A673 (cell line): ENCODE results near the gene MYPOP. TPM values are rescaled to one million over a fixed set of nuclear protein-coding genes. Genes with fewer than 3 reads are reported as not detected.

Experiments used
- BruUV-seq: library from RNA; stranded (reverse); fragments of 400-500 nt; replicated peaks from 2 replicates; lab custom pipeline; 2021; lab: Mats Ljungman, UMichigan
- CTCF ChIA-PET: fragments of 300-600 bp; sonication (Branson Sonifier 250); formaldehyde crosslinking; loops from one replicate; lab custom pipeline; 2022; ENCODE audit warnings: antibody characterized with exemption; lab: Charles Lee
- POLR2A ChIA-PET: fragments of 300-600 bp; sonication (Branson Sonifier 250); formaldehyde crosslinking; loops from one replicate; lab custom pipeline; 2022; ENCODE audit warnings: antibody characterized with exemption; ENCODE audit not compliant: low non-redundant PET; lab: Charles Lee
- DNase-seq: peaks from one replicate; pipeline ENCODE4 v3.0.0-alpha.2; 2015; ENCODE audit warnings: low spot score
- H3K27ac ChIP-seq: fragments of 200-600 bp; sonication (generic); 2 replicates; pipeline ENCODE4 v1.5.1; 2016; ENCODE audit warnings: mixed run types, low read depth, mild to moderate bottlenecking, mixed read lengths, antibody characterized with exemption, low read length; ENCODE audit not compliant: poor library complexity, severe bottlenecking
- H3K27me3 ChIP-seq: fragments of 200-600 bp; sonication (generic); replicated peaks from 2 replicates; pipeline ENCODE4 v1.6.1; 2017; ENCODE audit warnings: mixed run types, low read depth, mild to moderate bottlenecking, mixed read lengths, antibody characterized with exemption, low read length; ENCODE audit not compliant: insufficient read depth, poor library complexity
- H3K36me3 ChIP-seq: fragments of 200-600 bp; sonication (generic); 2 replicates; pipeline ENCODE4 v1.6.1; 2016; ENCODE audit warnings: mixed run types, mild to moderate bottlenecking, mixed read lengths, antibody characterized with exemption, low read length; ENCODE audit not compliant: insufficient read depth, poor library complexity, severe bottlenecking
- H3K4me1 ChIP-seq: fragments of 200-600 bp; sonication (generic); 2 replicates; pipeline ENCODE4 v1.6.1; 2017; ENCODE audit warnings: mixed run types, mild to moderate bottlenecking, mixed read lengths, antibody characterized with exemption, low read length; ENCODE audit not compliant: insufficient read depth, poor library complexity, severe bottlenecking
- H3K4me3 ChIP-seq: fragments of 200-600 bp; sonication (generic); 2 replicates; pipeline ENCODE4 v1.5.1; 2016; ENCODE audit warnings: low read depth, mixed run types, mild to moderate bottlenecking, mixed read lengths, low read length; ENCODE audit not compliant: poor library complexity, severe bottlenecking
- H3K9me3 ChIP-seq: fragments of 200-600 bp; sonication (generic); 2 replicates; pipeline ENCODE4 v1.6.1; 2016; ENCODE audit warnings: mixed run types, low read depth, mild to moderate bottlenecking, mixed read lengths, antibody characterized with exemption, low read length; ENCODE audit not compliant: poor library complexity, severe bottlenecking
- CTCF ChIP-seq: fragments of 300-800, 200-600 bp; sonication (generic); conservative IDR thresholded peaks from 2 replicates; pipeline ENCODE4 v1.5.1; 2017; ENCODE audit warnings: low read depth, mild to moderate bottlenecking, antibody characterized with exemption, low read length, moderate library complexity, mixed read lengths
- EZH2 ChIP-seq: fragments of 200-600 bp; sonication (generic); IDR thresholded peaks from 2 replicates; pipeline ENCODE4 v1.6.1; 2017; ENCODE audit warnings: borderline replicate concordance, low read depth, mild to moderate bottlenecking, mixed read lengths, antibody characterized with exemption, low read length; ENCODE audit not compliant: poor library complexity, severe bottlenecking
- intact Hi-C: fragments of 100-400 bp; cut with micrococcal nuclease; formaldehyde crosslinking; loops from one replicate; pipeline ENCODE4 v1.10.0; 2022; ENCODE audit not compliant: unreplicated experiment
- total RNA-seq: library from RNA; stranded (reverse); gene quantifications from 2 replicates; pipeline ENCODE4 v1.2.3, GENCODE V29; 2021

Gene MYPOP
- total RNA-seq, 1 experiment from 2014 or later: 13.5 TPM

- no peaks in the 10 kb centered on the region for H3K9me3 ChIP-seq
- DNase-seq: no peak
- H3K4me1 ChIP-seq: peaks cover 6% of the 10 kb centered on the region
- POLR2A ChIA-PET: no interaction called here
- no peak overlapping the region for H3K27ac ChIP-seq
- H3K27me3 ChIP-seq: peaks cover 41% of the 10 kb centered on the region
- H3K4me3 ChIP-seq: no peak overlapping the region
- CTCF ChIA-PET: interaction anchor here (0.6 kb wide), 1 partner anchor 386 kb away, joined by 3 read pairs; no protein-coding TSS in a partner anchor
- no peak for TF ChIP-seq EZH2
- no peak for TF ChIP-seq CTCF
- H3K36me3 ChIP-seq: no peaks in the 10 kb centered on the region
- BruUV-seq: no TSS peak
- intact Hi-C loops: no loop called here
These were observed 35.8 kb downstream of the MYPOP start for GRCh38 chr19:45866400-45867176.

GRCh38 chr19:45865269-45865948 lies 37.0 kb downstream of the MYPOP start:
- no peak for DNase-seq
- H3K36me3 ChIP-seq: no peaks in the 10 kb centered on the region
- intact Hi-C loops: no loop called here
- H3K9me3 ChIP-seq: no peaks in the 10 kb centered on the region
- ChIA-PET CTCF (no interaction called here), POLR2A (no interaction called here)
- TF ChIP-seq CTCF (no peak), EZH2 (no peak)
- no peak overlapping the region for H3K4me3 ChIP-seq
- peaks cover 6% of the 10 kb centered on the region for H3K4me1 ChIP-seq
- no TSS peak for BruUV-seq
- H3K27ac ChIP-seq: no peak overlapping the region
- H3K27me3 ChIP-seq: peaks cover 41% of the 10 kb centered on the region

- Histone ChIP-seq H3K4me1 (peaks cover 6% of the 10 kb centered on the region), H3K27me3 (peaks cover 41% of the 10 kb centered on the region), H3K9me3 (no peaks in the 10 kb centered on the region), H3K4me3 (peak overlapping the region; percentile 67), H3K27ac (no peak overlapping the region), H3K36me3 (peaks cover 4% of the 10 kb centered on the region)
- TF ChIP-seq CTCF (no peak), EZH2 (no peak)
- intact Hi-C loops: no loop called here
- CTCF ChIA-PET: interaction anchor here (0.6 kb wide), 1 partner anchor 530 kb away, joined by 13 read pairs; no protein-coding TSS in a partner anchor
- BruUV-seq: no TSS peak
- POLR2A ChIA-PET: no interaction called here
- no peak for DNase-seq
These were observed 37.8 kb downstream of the MYPOP start for GRCh38 chr19:45864629-45865082.
